ENCODE results near the gene HADHA.
"Not testable (repeated sequence)": the region's sequence is repeated elsewhere in the genome, so short reads cannot be mapped to it uniquely, and the experiment has no call there.

The HADHA gene

DNA sequence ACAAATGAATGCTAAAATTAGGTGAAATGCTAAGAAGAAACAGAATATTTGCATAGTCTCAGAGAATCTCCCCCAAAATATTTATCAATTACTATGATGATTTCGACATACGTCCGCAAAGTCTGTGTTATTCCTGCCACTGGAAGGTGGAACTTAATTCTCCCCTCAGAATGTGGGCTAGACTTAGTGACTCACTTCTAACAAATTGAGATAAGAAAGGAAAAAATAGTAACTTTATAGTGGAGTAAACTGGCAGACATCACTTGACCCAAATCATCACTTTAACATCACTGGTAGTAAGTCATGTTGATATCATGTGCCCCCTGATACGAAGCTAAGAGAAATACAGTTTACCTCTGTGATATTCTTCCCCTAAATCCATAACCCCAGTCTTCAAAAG, 23.8 kb upstream of the HADHA start:
- TF ChIP-seq, protein P1, sequence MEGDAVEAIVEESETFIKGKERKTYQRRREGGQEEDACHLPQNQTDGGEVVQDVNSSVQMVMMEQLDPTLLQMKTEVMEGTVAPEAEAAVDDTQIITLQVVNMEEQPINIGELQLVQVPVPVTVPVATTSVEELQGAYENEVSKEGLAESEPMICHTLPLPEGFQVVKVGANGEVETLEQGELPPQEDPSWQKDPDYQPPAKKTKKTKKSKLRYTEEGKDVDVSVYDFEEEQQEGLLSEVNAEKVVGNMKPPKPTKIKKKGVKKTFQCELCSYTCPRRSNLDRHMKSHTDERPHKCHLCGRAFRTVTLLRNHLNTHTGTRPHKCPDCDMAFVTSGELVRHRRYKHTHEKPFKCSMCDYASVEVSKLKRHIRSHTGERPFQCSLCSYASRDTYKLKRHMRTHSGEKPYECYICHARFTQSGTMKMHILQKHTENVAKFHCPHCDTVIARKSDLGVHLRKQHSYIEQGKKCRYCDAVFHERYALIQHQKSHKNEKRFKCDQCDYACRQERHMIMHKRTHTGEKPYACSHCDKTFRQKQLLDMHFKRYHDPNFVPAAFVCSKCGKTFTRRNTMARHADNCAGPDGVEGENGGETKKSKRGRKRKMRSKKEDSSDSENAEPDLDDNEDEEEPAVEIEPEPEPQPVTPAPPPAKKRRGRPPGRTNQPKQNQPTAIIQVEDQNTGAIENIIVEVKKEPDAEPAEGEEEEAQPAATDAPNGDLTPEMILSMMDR (IDR thresholded peaks at IDR 0.05; ENCODE audit: low read depth, low read length) = no peak
- no peak overlapping the region for H3K4me3 ChIP-seq (ENCODE audit: low read depth, low read length)

DNA sequence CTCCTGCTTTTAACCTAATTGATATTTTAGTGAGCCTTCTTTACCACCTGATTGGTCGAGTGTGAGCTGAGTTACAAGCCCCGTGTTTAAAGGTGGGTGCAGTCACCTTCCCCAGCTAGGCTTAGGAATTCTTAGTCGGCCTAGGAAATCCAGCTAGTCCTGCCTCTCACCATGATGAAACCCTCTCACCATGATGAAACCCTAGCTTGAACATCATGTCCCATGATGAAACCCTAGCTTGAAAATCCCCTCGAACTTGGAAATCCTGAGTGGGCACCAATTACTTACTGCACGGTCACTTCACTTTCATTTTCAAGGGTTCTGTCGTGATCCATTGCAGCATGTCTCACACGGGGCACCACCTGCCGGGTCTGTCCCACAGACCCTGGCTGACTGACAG, 14.4 kb upstream of the HADHA start:
- not testable (repeated sequence) for H3K4me3 ChIP-seq (ENCODE audit: low read depth, low read length)

DNA sequence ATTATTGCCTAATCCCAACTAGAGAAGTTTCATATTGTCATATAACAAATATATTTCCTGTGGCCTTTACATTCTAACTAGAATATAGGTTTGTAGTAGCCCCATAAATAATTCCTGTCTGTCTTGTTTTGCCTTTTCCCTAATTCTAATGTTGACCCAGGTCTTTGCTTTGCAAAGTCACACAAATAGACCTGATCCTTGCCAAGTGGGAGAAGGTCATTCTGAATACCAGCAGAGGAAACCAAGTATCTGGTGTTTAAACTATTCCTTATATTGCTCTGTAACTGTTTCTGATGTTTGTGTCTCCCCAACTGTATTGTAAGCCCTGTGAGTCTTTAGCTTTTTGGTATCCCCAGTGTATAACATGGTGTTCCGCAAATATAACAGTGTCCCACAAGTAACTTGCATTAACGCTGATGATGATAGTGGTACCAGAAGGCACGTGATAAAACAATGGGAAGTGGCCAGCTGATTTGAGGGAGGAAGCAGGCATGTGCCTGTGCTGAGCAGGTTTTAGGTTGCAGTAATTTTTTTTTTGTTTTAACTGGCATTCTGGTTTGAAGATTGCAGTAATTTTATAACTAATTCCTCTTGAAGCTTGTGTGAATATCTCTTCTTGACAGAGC, 11.4 kb upstream of the HADHA start:
- TF ChIP-seq, protein P1 (IDR thresholded peaks at IDR 0.05; ENCODE audit: low read depth, low read length) = no peak
- H3K4me3 ChIP-seq (ENCODE audit: low read depth, low read length) = no peak overlapping the region

DNA sequence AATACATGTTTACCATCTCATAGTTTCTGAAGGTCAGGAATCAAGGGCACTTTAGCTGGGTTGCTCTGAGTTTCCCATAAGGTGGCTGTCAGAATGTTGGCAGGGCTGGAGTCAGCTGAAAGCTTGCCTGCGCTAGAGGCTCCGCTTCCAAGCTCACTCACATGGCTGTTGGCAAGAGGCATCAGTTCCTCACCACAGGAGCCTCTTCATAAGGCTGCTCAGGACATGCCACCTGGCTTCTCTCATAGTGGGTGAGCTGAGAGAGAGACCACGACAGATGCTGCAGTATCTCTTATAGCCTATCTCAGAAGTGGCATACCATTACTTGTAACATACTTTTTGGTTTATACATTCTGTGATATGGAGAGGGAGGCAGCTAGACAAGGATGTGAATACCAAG, 7.5 kb upstream of the HADHA start:
- TF ChIP-seq, protein P1 (IDR thresholded peaks at IDR 0.05; ENCODE audit: low read depth, low read length) = no peak

DNA sequence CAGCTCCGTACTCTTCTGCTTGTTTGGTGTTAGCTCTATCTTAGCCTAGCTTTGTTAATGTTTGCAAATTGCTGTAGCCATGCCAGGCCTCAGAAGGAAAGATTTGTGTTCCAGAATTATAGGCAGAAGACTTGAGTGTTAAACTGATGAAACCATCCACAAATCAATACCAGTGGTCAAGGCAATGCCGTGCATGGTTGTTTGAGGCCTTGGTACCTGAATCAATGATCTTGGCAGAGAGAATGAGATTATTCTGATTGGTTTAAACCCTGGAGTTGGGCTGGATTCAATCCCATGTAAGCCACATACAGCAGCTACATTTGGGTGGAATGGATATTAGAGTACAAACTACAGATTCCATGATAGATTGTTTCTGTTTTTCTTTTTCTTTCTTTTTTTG, 5.2 kb upstream of the HADHA start:
- TF ChIP-seq, protein P1 (IDR thresholded peaks at IDR 0.05; ENCODE audit: low read depth, low read length) = no peak
- H3K4me3 ChIP-seq (ENCODE audit: low read depth, low read length) = no peak overlapping the region

More for the DNA sequence above, 7.5 kb upstream of the HADHA start:
- no peak overlapping the region for H3K4me3 ChIP-seq (ENCODE audit: low read depth, low read length)

DNA sequence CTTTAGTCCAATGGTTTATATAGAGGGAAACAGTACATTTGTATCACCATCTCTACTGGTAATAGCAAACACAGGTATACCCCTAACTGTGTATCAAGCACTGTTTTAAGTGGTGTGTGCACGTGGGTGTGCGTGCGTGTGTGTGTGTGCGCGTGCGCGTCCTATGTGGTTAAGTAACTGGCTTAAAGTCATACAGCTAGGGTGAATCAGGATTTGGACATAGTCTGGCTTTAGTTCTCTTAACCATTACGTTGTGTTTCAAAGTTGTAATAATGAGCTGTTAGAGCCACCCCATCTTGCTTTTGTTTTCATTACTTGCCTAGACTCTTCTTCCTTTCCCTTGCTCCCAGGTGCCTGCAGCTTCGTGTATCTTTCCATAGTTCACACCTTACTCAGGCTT, 2.4 kb upstream of the HADHA start:
- no peak overlapping the region for H3K4me3 ChIP-seq (ENCODE audit: low read depth, low read length)
- TF ChIP-seq, protein P1 (IDR thresholded peaks at IDR 0.05; ENCODE audit: low read depth, low read length) = no peak

DNA sequence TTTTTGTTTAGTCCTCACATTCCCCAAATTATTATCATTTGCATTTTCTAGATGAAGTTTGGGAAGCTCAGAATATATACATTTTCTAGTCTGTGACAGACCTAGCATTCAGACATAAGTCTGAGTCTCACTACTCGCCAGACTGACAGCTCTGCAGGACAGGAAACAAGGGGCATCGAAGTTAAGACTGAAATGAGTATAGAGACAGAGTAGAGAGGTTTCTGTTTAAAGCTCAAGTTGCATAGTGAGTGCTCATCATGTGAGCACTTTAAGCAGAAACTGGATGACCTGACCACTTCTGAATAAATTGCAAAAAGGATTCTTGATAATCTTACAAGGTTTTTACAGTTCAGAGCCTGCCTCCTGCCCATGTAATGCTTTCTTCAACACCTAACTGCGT, 1.4 kb upstream of the HADHA start:
- TF ChIP-seq, protein P1 (IDR thresholded peaks at IDR 0.05; ENCODE audit: low read depth, low read length) = no peak
- peak overlapping the region; percentile 84 for H3K4me3 ChIP-seq (ENCODE audit: low read depth, low read length)

DNA sequence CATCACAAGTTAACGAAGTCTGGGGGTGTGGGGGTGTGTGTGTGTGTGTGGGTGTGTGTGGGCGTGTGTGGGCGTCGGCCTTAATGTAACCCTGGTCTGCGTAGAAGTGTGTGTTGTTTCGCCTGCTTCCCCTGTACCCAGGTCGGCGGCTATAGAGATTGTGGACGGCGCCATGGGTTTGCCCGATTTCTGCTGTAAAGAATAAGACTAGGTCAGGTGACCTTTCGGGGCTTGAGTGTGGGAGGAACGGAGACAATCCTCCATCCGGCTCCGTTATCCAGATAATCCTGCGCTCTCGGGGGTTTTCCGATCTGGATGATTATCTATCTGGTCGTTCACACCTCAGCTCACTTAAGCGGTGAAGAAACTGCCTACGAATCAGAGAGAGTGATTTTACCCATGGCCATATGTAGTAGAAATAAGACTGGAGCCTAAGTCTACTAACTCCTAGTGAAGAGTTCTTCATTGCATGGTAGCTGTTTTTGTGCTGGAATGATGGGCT, 850 bp upstream of the HADHA start:
- TF ChIP-seq, protein P1 (IDR thresholded peaks at IDR 0.05; ENCODE audit: low read depth, low read length) = no peak
- H3K4me3 ChIP-seq (ENCODE audit: low read depth, low read length) = peak overlapping the region; percentile 84

Data from WI38 (cell line).